ENCODE measurements around the gene RAP2A. TPM values are rescaled to one million over a fixed set of nuclear protein-coding genes. Genes with fewer than 3 reads are reported as not detected.

RAP2A gene
- total RNA-seq, 1 experiment from 2014 or later, result 42.2 TPM

- no peak for DNase-seq (ENCODE audit: low spot score)
Measured at GRCh38 chr13:97448503-97449251, 14.7 kb downstream of the RAP2A start.

- DNase-seq (ENCODE audit: low spot score), result no peak
Measured at GRCh38 chr13:97454699-97455098, 20.7 kb downstream of the RAP2A start.

DNA sequence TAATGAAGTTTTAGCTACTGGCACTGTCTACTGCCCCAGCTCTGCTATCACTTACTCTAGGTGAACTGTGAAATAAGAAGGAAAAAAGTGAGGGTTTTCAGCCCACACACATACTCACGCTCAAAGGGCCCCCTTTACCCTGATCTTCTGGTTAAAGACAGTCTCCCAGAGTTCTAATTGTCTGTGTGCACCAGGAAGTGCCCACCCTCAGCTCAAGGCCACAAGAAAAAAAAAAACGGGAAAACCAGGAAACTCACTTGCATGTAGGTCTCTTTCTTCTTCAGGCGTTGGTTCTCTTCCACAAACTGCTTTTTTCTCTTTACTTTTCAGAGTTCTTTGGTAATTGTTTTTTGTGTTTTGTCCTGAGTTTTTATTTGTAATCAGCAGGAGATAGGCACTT lies 22.1 kb downstream of the RAP2A start:
- no peak for DNase-seq (ENCODE audit: low spot score)

- no peak for DNase-seq (ENCODE audit: low spot score)
Measured at GRCh38 chr13:97459215-97459777, 25.3 kb downstream of the RAP2A start.

DNA sequence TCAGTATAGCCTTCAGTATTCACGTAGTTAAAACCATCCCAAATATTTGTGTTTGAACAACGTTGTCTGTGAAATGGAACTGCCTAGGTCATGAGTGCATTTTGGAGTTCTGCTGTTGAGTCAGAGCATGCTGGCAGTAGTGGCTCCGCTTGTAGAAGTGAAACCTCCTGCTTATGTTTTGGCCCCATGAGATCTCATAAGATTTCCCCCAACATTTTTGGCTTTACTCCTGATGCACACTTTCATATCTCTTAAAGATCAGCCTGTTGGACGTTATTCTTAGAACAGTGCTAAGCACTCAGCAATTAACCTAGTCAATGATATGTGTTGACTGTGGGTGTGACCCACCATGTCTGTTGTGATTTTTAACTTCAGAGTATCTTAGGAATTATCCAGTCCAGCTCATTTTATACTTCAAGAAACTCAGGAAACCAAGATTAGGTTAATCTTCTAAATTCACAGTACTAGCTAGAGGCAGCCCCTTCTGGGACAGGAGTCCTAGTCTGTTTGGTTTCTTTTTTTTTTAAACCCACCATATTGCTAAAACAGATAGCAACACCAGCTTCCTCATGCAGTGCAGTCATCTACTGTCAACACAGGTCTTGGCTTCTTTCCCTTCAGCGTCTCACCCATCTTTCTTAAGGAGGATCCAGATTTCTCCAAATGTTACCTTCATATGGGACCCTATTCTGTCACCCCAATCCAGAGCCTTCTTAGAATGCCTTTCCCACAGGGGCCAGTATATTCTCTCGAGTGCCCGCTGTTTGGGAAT lies 26.2 kb downstream of the RAP2A start:
- no peak for DNase-seq (ENCODE audit: low spot score)

GRCh38 chr13:97460853-97461252 lies 26.9 kb downstream of the RAP2A start:
- DNase-seq (ENCODE audit: low spot score), result no peak

DNA sequence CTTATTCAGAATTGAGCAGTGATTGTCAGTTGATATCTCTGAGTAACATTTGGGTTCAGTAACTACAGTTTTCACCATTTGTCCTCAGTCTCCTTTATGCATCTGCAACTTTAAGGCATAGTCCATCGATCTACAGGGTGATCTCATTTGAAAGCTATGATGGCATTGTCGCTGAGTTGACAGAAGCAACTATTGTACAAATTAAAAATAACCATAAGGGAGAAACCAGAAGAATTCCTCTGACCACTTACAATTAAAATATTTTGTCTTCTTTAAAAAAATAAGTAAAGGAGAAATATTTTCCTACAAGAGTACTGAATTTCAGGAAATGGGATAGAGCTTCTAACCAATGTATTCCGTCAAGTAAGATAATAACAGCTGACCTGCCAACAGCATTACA lies 30.6 kb downstream of the RAP2A start:
- DNase-seq (ENCODE audit: low spot score), result no peak

DNA sequence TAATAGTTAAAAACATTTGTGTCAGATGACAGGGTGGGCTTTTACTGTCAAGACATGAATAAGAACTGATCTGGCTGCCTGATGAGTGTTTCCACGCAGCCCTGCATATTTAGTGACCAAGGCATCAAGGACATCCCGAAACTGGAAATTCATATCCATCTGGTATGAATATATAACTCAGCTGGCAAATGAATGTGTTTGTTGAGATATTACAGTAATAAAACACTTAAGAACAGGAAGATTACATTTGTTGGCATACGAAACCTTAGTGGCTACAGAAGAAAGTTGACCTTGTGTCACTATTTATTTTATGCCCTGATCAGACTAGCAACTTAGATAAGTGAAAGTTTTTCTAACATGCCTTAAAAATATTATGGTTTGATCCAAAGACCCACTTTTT lies 32.8 kb downstream of the RAP2A start:
- DNase-seq (ENCODE audit: low spot score), result no peak

DNA sequence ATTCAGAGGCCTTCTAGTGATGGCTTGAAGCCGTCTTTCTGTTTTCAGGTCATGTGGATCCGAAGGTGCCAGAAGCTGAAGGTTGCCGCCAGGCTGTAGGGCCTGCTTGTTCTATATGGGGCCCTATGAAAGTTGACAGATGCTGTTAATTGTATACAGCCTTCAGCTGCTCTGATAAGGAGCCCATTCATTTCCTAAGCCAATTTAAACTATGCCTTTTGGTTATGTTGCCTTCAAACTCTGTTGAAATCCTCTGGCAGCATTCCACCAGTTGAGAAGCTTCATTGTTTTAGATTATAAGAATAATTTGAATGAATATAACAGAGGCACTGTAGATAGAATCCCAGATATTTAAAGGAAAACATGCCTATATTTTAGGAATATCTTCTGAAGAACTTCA lies 34.4 kb downstream of the RAP2A start:
- no peak for DNase-seq (ENCODE audit: low spot score)

- no peak for DNase-seq (ENCODE audit: low spot score)
Measured at GRCh38 chr13:97471711-97472110, 37.7 kb downstream of the RAP2A start.

GRCh38 chr13:97474349-97474980 lies 40.5 kb downstream of the RAP2A start:
- no peak for DNase-seq (ENCODE audit: low spot score)

GRCh38 chr13:97475011-97475410 lies 41.0 kb downstream of the RAP2A start:
- DNase-seq (ENCODE audit: low spot score), result no peak

DNA sequence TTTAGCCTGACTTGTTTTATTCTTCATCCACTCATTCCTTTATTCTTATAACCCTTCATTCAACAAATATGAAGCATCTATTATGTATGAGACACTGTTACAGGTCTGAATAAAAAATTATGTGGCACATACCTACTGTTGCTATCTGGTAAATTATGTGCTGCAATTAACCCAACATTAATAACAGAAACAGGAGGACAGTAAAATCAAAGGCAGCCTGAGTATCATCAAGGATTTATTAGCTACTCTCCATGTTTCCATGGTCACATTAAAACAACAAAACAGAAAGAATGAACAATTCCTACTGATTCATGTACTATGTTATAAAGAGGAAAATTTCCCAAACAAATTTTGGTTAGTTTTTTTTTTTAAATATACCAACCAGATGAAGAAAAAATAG lies 43.9 kb downstream of the RAP2A start:
- DNase-seq (ENCODE audit: low spot score), result no peak

DNA sequence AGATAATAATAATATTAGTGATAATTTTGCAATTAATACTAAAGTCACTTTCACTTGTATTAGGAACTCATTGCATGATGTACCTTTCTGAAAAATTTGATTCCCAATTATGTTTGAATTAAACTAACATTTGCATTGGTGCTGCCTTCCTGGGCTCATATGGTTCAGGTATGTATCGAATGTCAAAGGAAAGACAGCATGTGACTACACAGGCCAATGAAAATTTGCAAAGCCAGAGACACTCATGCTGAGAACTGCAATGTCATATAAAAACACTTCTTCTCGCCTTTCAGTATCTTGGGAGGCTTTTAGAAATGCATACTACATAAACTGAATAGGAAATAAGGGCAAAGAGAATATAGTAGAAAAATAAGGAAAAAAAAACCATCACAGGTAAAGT lies 44.3 kb downstream of the RAP2A start:
- DNase-seq (ENCODE audit: low spot score), result no peak

GRCh38 chr13:97483465-97483864 lies 49.5 kb downstream of the RAP2A start:
- DNase-seq (ENCODE audit: low spot score), result no peak

DNA sequence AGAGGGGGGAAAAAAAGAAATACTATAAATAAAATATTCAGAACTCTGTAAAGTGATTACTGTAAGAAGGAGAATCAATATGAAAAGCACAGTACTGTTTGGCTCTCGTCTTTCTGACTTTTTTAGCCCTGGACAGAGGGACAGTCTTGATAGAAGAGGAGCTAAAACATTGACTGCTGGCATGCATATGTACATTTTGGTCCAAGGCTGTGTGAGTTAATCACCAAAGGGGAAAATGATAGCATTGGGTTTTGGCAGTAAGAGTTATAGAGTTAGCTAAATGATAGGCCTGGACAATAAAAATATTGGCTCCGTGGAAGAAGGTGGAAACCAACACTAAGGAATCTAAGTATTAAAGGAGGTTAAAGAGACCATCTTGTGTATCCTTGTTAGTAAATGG lies 50.3 kb downstream of the RAP2A start:
- DNase-seq (ENCODE audit: low spot score), result no peak

- no peak for DNase-seq (ENCODE audit: low spot score)
Measured at GRCh38 chr13:97485320-97485719, 51.4 kb downstream of the RAP2A start.

DNA sequence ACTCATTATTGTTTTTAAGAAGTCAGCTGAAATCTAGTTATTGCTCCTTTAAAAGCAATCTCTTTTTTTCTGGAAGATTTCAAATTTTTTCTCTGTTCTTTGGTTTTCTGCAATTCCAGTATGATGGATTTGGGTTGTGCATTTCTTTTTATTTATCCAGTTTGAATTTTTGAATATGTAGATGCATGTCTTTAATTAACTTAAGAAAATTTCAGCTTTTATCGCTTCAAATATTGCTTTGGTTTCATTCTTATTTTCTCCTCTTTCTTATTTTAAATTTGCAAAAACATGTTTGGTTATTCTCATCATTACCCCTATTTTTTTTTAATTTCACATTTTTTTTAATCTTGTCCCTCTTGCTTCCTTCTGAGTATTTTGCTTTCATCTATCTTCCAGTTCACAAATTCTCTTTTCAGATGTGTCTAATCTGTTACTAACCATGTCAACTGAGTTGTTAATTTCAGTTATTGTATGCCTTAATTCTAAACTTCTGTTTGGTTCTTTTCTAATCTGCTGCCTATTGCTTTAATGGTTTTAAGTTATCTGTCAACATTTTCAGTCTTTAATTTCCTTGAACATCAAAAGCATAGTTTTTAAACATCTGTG lies 56.8 kb downstream of the RAP2A start:
- DNase-seq (ENCODE audit: low spot score), result no peak

- DNase-seq (ENCODE audit: low spot score), result no peak
Measured at GRCh38 chr13:97491452-97491851, 57.5 kb downstream of the RAP2A start.

- no peak for DNase-seq (ENCODE audit: low spot score)
Measured at GRCh38 chr13:97492257-97492656, 58.3 kb downstream of the RAP2A start.

GRCh38 chr13:97492684-97493371 lies 58.9 kb downstream of the RAP2A start:
- no peak for DNase-seq (ENCODE audit: low spot score)

- DNase-seq (ENCODE audit: low spot score), result no peak
Measured at GRCh38 chr13:97493456-97493855, 59.5 kb downstream of the RAP2A start.

Data from A172 (cell line).